H1 (cell line): ENCODE data around the gene APH1B. TPM values are rescaled to one million over a fixed set of nuclear protein-coding genes. Genes with fewer than 3 reads are reported as not detected.

Source experiments
- ASH2L ChIP-seq: fragments of 200-600, 300-600 bp; sonication (generic); IDR thresholded peaks from one replicate; pipeline ENCODE4 v1.7.1; 2017; ENCODE audit warnings: low read length
- CHD7 ChIP-seq: fragments of 300-600 bp; sonication (generic); IDR thresholded peaks from 2 replicates; pipeline ENCODE4 v1.7.1; 2012; ENCODE audit warnings: low read length, moderate library complexity, mild to moderate bottlenecking, inconsistent platforms; ENCODE audit not compliant: insufficient replicate concordance
- KDM4A ChIP-seq: IDR thresholded peaks from one replicate; pipeline ENCODE4 v1.7.1; 2012; ENCODE audit warnings: low read depth, mild to moderate bottlenecking, moderate library complexity, low read length, inconsistent platforms; ENCODE audit not compliant: severe bottlenecking
- POLR2A ChIP-seq, 2 experiments: IDR thresholded peaks; 1 replicate in 1 of 2; 2 replicates in 1 of 2; pipeline ENCODE4 v1.6.1; 2011; ENCODE audit warnings: low read depth in 2 of 2, low read length in 2 of 2, mild to moderate bottlenecking in 2 of 2; ENCODE audit errors: control extremely low read depth in 1 of 2
- SIX5 ChIP-seq: IDR thresholded peaks from 2 replicates; pipeline ENCODE4 v1.6.1; 2011; ENCODE audit warnings: mild to moderate bottlenecking, low read depth, low read length
- polyA plus RNA-seq, 7 experiments: library from polyadenylated mRNA; depleted of rRNA in 3 of 7; stranded (reverse) in 5 of 7; unstranded in 2 of 7; fragments of >200 nt in 5 of 7; fragments of 200-250 nt in 2 of 7; gene quantifications; 1 replicate in 5 of 7; 2 replicates in 1 of 7; 4 replicates in 1 of 7; pipeline versions ENCODE4 v1.2.1 to v1.2.3, GENCODE V29; 2011 to 2013; ENCODE audit warnings: missing spikeins in 2 of 7, mixed read lengths in 2 of 7
- total RNA-seq: library from RNA; stranded (reverse); fragmentation: NEBNext Ultra II Directional; extraction: Animal tissue kit (Norgen Biotek cat#: 25700); gene quantifications from 2 replicates; pipeline ENCODE4 v1.2.1, GENCODE V29; 2021

The APH1B gene
- total and polyA plus RNA-seq, 2 of the 8 experiments (the other 6 are each of a cell fraction or from before 2014, with no cell fraction given), result 11.5 to 22.9 TPM

DNA sequence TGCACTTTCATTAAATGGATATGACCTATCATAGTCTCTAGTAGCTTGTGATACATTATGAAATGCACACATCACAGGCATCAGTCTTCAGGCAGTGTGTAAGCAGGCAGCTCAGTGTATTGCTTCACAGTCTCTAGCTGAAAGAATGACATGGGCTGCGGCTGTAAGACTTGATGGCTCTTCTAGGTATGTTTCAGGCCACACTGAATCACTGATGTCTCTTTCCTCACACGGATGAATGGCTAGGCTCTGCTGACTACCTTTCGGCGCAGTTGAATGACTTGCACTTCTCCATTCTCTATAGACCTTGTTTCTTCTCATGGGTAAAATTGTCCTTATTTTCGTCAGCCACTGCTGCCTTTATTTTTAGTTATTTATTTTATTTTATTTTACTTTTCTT lies 15.4 kb downstream of the APH1B start (continued):
- TF ChIP-seq CHD7 (no peak), KDM4A (no peak), ASH2L (no peak), POLR2A (IDR thresholded peaks at IDR 0.05; ENCODE audit: control extremely low read depth in 1 of 2, low read depth in 2 of 2, low read length in 2 of 2) (no peak), SIX5 (no peak)
